ENCODE data around the gene TLE7.

The TLE7 gene

GRCh38 chr16:71472931-71473330, 31.1 kb upstream of the TLE7 start:
- TF ChIP-seq MYC (IDR thresholded peaks at IDR 0.05; ENCODE audit: low read depth, low read length): no peak
- no peak for TF ChIP-seq MAX (IDR thresholded peaks at IDR 0.05; ENCODE audit: low read depth, low read length)
- TF ChIP-seq CTCF (IDR thresholded peaks at IDR 0.05; ENCODE audit: low read depth, low read length): no peak
- no peak for TF ChIP-seq POLR2A (IDR thresholded peaks at IDR 0.05; ENCODE audit: extremely low read depth, insufficient read length)
- H3K4me3 ChIP-seq (ENCODE audit: low read depth, low read length): no peak overlapping the region
- no peak for DNase-seq (ENCODE audit: low read depth)

GRCh38 chr16:71472051-71472450, 30.2 kb upstream of the TLE7 start:
- no peak for TF ChIP-seq POLR2A (IDR thresholded peaks at IDR 0.05; ENCODE audit: extremely low read depth, insufficient read length)
- TF ChIP-seq CTCF (IDR thresholded peaks at IDR 0.05; ENCODE audit: low read depth, low read length): no peak
- no peak for DNase-seq (ENCODE audit: low read depth)
- no peak overlapping the region for H3K4me3 ChIP-seq (ENCODE audit: low read depth, low read length)

GRCh38 chr16:71467810-71468209, 26.0 kb upstream of the TLE7 start:
- TF ChIP-seq CTCF (IDR thresholded peaks at IDR 0.05; ENCODE audit: low read depth, low read length): no peak
- no peak for TF ChIP-seq MYC (IDR thresholded peaks at IDR 0.05; ENCODE audit: low read depth, low read length)
- no peak for TF ChIP-seq POLR2A (IDR thresholded peaks at IDR 0.05; ENCODE audit: extremely low read depth, insufficient read length)
- TF ChIP-seq MAX (IDR thresholded peaks at IDR 0.05; ENCODE audit: low read depth, low read length): no peak
- no peak overlapping the region for H3K4me3 ChIP-seq (ENCODE audit: low read depth, low read length)
- DNase-seq (ENCODE audit: low read depth): peak; percentile 62

- no peak for TF ChIP-seq MAX (IDR thresholded peaks at IDR 0.05; ENCODE audit: low read depth, low read length)
- no peak for TF ChIP-seq CTCF (IDR thresholded peaks at IDR 0.05; ENCODE audit: low read depth, low read length)
- TF ChIP-seq POLR2A (IDR thresholded peaks at IDR 0.05; ENCODE audit: extremely low read depth, insufficient read length): no peak
- TF ChIP-seq MYC (IDR thresholded peaks at IDR 0.05; ENCODE audit: low read depth, low read length): no peak
- H3K4me3 ChIP-seq (ENCODE audit: low read depth, low read length): no peak overlapping the region
- no peak for DNase-seq (ENCODE audit: low read depth)
Measured at GRCh38 chr16:71464231-71464630, 22.4 kb upstream of the TLE7 start.

- TF ChIP-seq MYC (IDR thresholded peaks at IDR 0.05; ENCODE audit: low read depth, low read length): peak; percentile 90
- TF ChIP-seq MAX (IDR thresholded peaks at IDR 0.05; ENCODE audit: low read depth, low read length): peak; percentile 62; the same call in 1 of the 2 replicates
- TF ChIP-seq POLR2A (IDR thresholded peaks at IDR 0.05; ENCODE audit: extremely low read depth, insufficient read length): peak; percentile 91
- TF ChIP-seq CTCF (IDR thresholded peaks at IDR 0.05; ENCODE audit: low read depth, low read length): no peak
- peak; percentile 85 for DNase-seq (ENCODE audit: low read depth)
Measured at GRCh38 chr16:71461686-71462648, 20.1 kb upstream of the TLE7 start, which contains the start of gene ZNF23. TSS of gene ZNF23 (minus strand) at chr16:71462247. CDS start at chr16:71456796, 5,451 bp downstream.

More at GRCh38 chr16:71461686-71462648, 20.1 kb upstream of the TLE7 start, which contains the start of gene ZNF23:
- peak within 1 kb of the TSS; percentile 94 for H3K4me3 ChIP-seq (ENCODE audit: low read depth, low read length)
